HG03575 (cell line): ENCODE measurements around the gene PRDX5.

ENCODE experiments used
- ATAC-seq: cut with Tn5 transposase; IDR thresholded peaks from one replicate; pipeline ENCODE4 v1.9.1; 2021; ENCODE audit not compliant: unreplicated experiment, insufficient number of reproducible peaks, low FRiP score; ENCODE audit errors: extremely low read depth

PRDX5 gene

DNA sequence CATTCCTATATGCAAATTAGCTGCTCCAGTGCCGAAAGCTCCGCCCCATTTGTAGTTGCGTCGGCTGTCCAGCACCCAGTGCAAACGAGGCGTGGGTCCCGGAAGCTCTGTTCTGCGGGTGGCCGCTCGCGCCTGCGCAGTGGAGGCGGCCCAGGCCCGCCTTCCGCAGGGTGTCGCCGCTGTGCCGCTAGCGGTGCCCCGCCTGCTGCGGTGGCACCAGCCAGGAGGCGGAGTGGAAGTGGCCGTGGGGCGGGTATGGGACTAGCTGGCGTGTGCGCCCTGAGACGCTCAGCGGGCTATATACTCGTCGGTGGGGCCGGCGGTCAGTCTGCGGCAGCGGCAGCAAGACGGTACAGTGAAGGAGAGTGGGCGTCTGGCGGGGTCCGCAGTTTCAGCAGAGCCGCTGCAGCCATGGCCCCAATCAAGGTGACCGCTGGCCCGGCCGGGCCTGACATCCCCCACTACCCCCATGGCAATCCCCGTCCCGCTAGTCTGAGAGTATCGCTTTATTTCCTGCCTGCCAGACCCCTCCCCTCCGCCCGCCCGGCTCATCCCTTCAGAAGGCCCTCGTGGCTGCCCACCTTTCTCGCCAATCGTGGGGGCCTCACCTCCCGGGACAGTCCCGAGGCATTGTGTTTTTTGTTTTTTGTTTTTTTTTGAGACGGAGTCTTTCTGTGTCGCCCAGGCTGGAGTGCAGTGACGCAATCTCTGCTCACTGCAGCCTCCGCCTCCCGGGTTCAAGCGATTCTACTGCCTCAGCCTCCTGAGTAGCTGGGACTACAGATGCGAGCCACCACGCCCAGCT, at the start of gene PRDX5:
Gene PRDX5 (plus strand): TSS at position 161 of the 805 bp plus-strand sequence. CDS start 95 bp downstream, at position 256.
- ATAC-seq = no peak

DNA sequence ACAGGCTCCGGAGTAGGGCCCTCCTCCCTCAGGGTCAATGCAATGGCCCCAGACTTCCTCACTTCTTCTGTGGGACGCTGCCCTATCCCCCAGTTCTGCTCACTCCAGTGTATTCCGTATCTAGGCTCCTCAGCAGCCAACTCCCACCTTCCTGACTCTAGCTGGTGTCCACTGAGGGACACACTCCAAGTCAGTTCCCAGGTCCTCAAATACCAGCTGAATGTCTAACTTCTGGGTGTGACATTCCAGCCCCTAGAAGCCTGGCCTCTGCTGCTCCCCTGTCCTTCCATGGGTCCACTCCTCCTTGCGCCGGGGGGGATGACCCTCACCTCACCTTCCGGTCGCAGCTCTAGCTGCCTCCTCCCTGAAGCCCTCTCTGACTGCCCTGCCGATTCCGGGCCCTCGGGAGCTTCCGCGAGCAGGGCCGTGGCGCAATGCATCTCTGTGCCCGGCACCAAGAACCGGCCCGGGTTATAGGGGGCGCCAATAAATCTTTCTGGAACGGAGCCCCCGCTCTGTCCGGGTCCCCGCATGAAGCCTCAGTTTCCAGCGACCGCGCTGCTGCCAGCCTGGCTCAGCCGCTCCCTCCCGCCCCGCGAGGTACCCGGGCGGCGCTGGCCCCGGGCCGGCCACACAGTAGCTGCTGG, 48.9 kb upstream of the PRDX5 start:
- ATAC-seq = no peak

DNA sequence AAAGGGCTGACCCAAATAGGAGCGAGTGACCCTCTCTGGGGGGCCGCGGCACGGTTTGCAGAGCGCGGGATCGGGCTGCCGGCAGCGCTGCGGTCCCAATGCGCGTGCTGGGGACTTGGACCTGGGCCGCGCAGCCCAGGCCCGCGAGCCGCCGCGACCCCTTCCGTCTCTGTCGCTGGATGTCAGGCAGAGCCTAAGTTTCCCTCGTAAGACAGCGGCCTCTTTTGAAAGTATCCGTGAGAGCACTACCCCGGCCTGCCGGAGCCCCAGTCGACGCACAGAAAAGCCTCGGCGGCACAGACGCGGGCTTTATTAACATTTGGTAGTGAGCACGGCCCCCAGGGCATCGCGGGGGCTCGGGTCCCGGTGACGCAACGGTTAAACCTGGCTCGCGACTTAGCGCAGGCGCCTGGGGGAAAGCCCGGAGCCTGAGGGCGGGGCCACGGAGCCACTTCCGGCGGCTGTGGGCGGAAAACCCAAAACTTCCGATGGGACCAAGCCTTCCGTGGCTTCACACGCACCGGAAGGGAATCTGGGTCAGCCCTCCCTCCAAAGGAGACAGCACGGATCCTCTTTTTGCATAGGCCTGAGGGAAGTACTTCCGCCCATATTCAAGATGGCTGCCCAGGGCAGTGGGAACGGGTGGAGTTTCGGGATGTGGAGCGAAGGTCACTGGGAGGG, 48.2 kb upstream of the PRDX5 start:
- peak; percentile 45 for ATAC-seq

DNA sequence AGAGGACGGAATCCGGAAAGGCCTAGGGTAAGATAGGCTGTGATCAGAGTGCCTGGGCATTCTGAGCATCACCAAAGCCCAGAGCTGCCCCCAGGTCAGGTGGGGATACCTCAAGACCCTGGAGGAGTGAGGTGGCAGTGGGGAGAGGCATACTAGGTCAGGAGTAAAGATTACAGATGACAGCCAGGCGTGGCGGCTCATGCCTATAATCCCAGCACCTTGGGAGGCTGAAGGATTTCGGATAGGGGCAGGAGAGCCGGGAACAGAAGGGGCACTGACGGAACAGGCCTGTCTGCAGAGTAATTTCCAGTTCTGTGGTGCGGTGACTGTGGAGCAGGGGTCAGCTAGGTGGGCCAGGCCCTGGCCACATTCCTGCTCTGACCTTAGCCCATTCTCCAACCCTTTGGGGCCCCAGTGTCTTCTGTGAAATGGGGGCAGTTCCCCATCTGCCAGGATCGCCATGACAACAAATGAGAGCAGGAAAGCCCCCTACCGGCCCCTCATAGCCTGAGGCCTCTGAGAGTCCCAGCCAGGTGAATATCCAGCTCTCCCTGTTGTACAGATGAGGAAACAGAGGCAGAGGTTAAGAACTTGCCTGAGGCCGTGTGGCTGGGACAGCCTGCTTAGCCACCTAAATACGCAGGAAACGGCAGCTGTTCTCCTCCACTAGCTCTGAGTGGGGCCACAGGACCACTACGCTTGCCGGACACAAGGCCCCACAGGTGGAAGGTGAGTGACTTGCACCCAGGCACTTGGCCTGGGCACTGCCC, 42.7 kb upstream of the PRDX5 start:
- ATAC-seq = no peak

DNA sequence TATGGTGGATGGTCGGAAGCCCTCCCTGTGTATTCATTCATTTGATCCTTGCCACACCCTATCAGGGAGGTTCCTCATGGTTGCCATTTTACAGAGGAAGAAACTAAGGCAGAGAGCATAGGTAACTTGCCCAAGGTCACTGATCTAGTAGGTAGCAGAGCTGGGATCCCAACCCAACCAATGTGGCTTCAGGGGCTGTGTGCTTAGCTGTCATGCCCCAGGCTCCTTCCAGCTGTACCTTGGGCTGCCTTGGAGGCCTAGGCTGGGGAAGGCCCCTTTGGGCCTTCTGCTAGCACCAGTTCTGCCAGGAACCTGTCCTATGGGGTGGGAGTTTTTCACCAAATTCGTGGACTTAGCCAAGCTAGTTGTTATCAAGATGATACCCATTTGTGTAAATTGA, 42.1 kb upstream of the PRDX5 start:
- no peak for ATAC-seq

DNA sequence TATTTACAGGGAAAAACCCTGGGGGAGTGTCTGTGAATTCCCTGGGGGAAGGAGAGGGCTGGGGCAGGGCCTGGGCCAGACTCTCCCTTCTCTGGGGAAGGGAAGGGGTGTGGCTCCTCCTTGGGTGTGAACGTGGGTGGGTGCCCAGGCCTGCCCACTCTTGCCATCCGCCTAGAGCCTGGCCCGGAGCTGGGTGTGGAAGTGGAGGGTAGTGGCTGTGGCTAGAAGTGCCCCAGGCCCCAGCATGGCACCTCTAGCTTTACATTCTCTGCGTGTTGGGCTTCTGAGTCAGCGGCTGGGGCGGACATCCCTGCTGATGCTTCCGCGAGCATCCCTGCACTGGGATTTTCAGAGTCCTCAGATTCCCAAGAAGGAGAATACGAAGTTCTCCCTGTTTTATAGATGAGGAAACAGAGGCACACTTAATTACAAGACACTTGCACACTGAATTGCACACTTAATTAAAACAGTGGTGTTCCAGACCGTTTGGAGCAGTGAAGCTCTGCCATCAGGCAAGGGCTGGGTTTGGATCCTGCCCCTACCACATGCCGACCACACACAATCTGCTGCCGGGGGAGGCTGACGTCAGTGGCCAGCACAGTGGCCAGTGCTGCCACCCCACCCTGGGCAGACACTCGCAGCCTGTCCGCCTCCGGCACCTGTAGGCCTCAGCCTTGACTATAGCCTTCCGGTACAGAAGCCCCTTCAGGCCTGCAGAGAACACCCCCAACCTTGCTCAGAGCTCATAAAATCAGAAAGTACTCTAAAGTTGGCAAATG, 41.1 kb upstream of the PRDX5 start:
- no peak for ATAC-seq

DNA sequence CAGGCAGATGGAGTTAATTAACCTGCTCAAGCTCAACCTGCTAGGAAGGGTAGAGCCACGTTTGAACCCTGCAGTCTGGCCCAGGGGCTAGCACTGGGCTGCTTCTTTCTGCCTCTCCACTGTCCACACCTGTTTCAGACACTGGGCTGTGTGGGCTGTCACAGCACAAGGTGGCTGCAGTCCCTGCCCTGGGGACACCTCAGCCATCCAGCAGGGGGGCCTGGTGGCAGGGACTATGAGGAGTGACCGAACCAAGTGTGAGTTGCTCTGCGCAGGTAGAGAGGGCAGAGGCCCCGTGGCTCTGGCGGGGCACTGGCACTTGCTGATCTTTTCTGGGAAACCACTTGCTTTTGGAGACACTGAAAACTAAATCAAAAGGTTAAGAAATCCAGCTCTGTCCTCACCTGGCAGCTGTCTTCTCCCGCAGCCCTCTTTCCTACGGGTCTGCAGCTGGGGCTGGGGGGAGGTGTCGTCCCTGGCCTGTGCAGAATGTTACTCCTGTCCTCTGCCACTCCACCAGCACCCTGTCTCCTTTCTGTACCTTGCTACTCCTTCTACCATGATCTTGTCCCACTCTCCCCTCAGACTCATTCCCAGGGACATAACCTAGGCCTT, 39.2 kb upstream of the PRDX5 start:
- ATAC-seq = no peak

DNA sequence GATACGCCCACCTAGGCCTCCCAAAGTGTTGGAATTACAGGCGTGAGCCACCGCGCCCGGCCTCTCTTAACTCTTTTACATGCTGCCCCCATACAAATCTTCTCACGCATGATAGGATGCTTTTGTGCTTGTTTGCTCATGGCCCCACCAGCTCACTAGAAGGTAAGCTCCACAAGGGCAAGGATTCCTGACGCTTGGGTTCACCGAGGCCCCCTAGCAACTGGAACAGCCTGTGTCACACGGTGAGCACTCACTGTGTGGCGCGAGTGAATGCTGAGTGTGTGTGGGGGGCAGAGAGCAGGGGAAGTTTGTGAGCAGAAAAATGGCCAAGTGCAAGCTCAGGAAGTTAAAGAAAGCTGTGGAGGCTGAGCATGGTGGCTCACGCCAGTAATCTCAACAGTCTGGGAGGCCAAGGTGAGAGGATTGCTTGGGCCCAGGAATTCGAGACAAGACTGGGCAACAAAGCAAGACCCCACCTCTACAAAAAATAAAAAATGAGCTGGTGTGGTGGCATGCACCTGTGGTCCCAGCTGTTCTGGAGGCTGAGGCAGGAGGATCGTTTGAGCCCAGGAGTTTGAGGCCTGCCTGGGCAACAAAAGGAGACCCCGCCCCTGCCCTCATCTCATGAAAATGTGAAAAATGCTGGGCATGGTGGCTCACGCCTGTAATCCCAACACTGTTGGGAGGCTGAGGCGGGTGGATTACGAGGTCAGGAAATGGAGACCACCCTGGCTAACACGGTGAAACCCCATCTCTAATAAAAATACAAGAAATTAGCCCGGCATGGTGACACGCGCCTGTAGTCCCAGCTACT, 35.8 kb upstream of the PRDX5 start:
- no peak for ATAC-seq

DNA sequence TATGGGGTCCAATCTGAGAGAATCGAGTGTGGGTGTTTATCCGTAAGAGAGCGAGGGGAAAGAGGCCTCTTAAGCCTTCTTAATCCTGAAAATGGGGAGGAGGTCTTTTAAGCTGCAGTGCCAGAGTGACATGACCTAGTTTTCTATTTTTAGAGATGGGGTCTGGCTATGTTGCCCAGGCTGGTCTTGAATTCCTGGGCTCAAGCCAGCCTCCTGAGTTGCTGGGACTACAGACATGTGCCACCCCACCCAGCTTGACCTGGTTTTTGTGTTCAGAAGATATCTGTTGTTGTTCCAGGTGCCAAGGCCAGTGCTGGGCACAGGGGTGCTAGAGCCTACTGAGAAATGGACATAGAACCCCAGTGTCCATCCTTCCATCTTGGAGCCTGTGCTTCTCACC, 34.8 kb upstream of the PRDX5 start:
- ATAC-seq = no peak

DNA sequence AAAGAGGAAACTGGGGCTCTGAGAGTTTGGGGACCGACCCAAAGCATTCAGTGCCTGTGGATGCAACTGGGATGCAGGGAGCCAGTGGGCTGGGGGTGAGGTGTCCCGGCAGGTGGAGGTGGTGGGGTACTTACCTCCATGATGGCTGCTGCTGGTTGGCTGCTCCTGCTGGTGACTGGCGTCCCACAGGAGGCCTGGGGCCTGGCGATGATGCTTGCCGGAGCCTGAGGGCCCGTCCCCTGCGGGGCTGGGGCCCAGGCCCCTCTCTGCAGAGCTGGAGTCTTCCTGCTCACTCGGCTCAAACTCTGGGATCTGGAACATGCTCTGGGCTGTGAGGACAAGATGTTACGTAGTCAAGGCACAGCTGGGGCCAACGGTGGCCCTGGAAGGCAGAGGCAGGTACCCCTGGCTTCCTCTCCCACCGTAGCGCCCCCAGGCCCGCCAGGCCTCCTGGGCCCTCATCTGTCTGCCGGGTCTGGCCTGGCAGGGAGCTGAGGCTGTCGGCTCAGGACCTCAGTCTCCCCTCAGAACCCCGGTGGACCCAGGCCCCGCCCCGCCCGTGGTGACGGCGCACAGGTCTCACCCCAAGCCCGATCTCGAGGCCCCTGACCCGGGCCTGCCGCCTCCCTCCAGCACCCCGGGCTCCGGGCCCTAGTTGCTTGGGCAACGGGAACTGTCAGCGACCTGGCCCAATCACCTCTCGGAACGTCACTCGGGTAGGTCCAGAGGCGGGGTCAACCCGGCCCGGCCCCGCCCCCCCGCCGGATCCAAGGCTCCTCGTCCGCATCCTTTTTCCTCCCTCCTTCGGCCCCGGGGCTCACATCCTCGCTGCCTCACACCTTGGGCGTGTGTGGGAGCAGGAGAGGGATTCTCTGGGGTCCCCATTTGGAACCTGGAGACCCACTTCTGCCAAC, 33.6 kb upstream of the PRDX5 start, which contains the start of gene BAD:
Gene BAD (minus strand): TSS at position 618 of the 914 bp plus-strand sequence. CDS start 297 bp downstream, at position 321.
- ATAC-seq = no peak

DNA sequence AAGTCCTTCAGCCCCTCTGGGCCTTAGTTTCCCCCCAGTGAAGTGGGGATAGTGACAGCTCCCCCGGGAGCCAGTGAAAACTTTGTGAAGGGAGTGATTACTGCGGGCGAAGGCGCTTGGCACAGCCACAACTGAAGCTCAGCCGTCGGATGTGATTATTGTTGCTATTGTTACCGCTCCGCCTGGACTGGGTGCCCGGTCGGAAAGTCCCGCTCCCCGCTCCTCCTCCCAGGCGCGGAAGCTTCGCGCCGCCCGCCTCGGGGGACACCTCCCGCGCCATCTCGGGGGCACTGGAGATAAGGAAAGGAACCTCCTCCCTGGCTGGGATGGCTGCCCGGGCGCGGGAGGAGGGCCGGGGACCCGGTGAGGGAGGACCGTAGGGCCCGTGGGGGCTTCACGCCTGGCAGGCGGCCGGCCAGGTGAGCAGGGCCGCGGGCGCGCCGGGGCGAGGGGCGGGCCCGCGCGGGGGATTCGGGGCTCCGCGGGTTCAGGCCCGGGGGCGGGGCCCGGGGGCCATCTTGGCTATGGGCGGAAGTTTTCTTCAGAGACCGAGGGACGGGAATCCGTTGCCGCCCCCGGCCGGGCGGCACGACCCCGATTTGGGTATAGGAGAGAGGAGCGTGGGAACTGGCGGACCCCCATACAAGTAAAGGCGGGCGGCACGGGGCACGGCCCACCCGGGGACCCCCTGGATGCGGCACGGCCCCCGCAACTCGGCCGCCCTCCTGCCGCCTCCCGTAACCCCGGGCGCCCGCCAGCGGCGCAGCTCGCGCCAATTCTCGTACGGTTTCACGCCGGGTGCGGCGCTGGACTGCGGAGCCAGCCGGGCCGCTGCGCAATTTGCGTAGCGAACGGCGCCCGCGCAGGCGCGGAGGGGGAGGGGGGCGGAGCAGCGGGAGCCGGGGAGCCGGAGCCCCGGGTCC, 32.7 kb upstream of the PRDX5 start, which contains the start of gene GPR137:
Gene GPR137 (plus strand): TSS at position 887 of the 923 bp plus-strand sequence. CDS start 677 bp downstream, outside the sequence.
- no peak for ATAC-seq

DNA sequence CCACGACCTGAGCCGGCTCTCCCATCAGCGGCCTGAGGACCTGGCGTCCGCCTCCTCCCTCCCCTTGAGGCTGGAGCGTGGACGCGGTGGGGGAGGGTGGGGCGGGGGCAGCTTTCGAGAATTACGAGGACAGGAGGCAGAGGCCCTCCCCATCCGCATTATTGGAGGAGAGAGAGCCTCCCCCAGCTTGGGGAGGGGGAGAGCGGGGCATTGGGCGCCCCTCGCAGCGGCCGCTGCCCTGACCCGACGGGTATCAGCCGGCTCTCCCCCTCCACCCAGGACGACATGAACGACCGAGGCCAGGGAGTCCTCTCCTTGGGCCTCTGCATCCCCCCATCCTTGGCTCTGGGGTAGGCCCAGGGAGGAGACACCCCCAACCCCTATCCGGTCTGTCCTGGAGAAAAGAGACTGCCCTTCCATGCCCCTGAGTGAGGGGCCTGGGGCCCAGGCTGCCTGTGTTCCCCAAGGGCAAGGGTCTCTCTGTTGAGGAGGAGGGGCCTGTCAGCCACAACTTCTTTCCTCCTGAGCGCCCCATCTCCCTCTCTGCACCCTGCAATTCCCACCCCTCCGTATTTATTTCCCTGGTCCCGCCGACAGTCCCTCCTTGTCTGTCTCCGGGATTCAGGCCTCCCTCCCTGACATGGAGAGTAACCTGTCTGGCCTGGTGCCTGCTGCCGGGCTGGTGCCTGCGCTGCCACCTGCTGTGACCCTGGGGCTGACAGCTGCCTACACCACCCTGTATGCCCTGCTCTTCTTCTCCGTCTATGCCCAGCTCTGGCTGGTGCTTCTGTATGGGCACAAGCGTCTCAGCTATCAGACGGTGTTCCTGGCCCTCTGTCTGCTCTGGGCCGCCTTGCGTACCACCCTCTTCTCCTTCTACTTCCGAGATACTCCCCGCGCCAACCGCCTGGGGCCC, 31.8 kb upstream of the PRDX5 start:
- ATAC-seq = no peak

DNA sequence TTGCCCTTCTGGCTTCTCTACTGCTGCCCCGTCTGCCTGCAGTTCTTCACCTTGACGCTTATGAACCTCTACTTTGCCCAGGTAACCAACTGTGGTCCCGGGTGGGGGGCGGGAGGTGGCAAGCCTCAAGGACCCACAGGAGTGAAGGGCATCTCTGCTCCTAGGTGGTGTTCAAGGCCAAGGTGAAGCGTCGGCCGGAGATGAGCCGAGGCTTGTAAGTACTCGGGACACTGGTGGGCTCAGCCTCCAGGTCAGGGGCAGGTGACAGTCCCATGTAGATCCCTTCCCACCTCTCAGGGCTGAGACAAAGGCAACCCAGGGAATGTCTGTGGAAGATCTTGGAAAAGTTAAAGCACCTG, 31.1 kb upstream of the PRDX5 start:
- no peak for ATAC-seq

DNA sequence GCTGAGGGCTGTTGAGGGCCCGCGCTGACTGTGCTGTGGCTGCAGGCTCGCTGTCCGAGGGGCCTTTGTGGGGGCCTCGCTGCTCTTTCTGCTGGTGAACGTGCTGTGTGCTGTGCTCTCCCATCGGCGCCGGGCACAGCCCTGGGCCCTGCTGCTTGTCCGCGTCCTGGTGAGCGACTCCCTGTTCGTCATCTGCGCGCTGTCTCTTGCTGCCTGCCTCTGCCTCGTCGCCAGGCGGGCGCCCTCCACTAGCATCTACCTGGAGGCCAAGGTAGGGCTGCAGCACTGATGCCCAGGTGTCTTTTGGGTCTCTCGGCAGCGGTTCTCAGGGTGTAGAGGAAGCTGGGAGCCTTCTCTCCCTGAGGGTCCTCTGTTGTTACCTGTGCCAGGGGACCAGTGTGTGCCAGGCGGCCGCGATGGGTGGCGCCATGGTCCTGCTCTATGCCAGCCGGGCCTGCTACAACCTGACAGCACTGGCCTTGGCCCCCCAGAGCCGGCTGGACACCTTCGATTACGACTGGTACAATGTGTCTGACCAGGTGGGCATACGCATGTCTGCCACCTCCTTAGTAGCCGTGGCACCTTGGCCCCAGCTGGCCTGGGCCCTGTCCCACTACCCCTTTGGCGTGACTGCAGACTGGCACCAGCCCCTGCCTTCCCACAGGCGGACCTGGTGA, 30.1 kb upstream of the PRDX5 start:
- ATAC-seq = no peak
